ENCODE results near the gene ADAMTS6.

Gene ADAMTS6

DNA sequence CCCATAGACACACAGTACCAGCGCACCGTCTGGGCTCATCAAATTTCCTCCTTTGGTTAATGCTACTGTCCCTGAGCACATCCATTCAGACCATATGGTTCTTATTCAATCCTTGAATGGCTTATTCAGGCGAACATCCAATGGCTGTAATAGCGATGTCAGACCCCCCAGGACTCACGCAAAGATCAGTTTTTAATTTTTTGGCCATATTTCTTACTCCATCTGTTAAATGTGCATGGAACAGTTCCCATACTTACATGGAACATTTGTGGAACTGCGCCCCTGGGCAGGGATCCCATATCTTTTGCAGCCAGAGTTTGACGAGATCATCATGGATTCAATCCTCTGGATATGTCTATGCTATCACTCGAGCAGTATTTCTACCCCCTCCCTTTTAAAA lies 213.2 kb downstream of the ADAMTS6 start:
- no peak for FAIRE-seq
- TF ChIP-seq TAF1 (IDR thresholded peaks at IDR 0.05; ENCODE audit: borderline replicate concordance, low read depth, low read length) (no peak), POLR2A (IDR thresholded peaks at IDR 0.05; ENCODE audit: low read depth, low read length) (no peak)
- DNase-seq (ENCODE audit: insufficient read length) = no peak

DNA sequence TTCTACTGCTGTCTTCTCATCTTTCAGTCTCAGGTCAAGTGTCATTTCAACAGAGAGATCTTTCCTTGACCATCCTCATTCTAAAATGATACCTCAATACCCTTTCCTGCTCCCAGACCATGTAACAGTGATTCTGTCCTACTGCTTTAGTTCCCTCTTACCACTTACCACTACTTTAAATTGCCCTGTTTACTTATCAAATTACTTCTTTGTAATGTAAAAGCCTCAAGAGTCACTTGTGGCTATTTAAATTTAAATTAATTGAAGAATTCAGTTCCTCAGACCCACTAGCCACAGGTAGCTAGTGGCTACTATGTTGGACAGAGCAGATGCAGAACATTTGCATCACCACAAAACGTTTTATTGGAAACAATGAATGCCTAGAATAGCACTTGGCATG lies 217.3 kb downstream of the ADAMTS6 start:
- TF ChIP-seq POLR2AphosphoS5 (IDR thresholded peaks at IDR 0.05; ENCODE audit: low read depth, low read length) (no peak), TAF1 (IDR thresholded peaks at IDR 0.05; ENCODE audit: borderline replicate concordance, low read depth, low read length) (no peak), POLR2A (IDR thresholded peaks at IDR 0.05; ENCODE audit: low read depth, low read length) (no peak)
- DNase-seq (ENCODE audit: insufficient read length) = no peak
- FAIRE-seq = no peak

DNA sequence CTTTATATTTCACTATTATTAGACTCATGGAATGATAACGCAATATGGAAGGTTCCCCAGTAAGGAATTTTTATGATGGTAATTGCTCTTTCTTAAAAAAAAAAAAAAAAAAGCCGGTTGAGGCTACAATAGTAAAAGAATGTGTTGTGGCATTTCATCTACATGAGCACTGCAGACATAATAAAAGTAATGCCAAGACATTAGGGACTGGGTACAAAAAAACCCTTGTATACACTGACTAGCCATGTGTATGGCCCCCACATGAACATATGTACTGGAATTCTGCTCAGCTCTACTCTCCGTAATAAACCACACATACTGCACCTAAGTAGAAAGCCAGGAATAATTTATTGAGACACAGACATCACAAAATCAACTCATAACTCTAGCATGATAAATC lies 218.4 kb downstream of the ADAMTS6 start:
- no peak for DNase-seq (ENCODE audit: insufficient read length)
- no peak for FAIRE-seq
- TF ChIP-seq POLR2A (IDR thresholded peaks at IDR 0.05; ENCODE audit: low read depth, low read length) (no peak), POLR2AphosphoS5 (IDR thresholded peaks at IDR 0.05; ENCODE audit: low read depth, low read length) (no peak), TAF1 (IDR thresholded peaks at IDR 0.05; ENCODE audit: borderline replicate concordance, low read depth, low read length) (no peak)

DNA sequence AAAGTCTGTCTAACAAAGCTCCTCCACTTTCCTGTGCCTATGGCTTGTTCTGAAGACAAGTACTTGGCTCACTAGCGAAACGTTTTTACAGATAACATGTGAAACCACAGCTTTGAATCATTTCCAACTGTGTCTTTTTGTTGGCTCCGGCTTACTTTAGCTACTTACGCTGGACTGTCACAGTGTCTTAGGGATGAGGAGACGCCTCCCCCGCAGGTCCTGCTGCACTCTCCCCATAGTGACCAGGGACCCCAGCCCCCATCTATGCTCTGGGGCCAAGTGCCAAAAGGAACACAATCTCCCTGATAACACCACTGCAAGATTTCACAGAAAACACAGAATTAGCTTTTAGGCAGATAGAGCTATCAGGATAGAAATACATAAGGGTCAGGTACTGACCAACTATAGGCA lies 219.1 kb downstream of the ADAMTS6 start:
- TF ChIP-seq POLR2AphosphoS5 (IDR thresholded peaks at IDR 0.05; ENCODE audit: low read depth, low read length) = no peak
- TF ChIP-seq POLR2A (IDR thresholded peaks at IDR 0.05; ENCODE audit: low read depth, low read length) = no peak
- no peak for TF ChIP-seq TAF1 (IDR thresholded peaks at IDR 0.05; ENCODE audit: borderline replicate concordance, low read depth, low read length)
- FAIRE-seq (peak; percentile 17), DNase-seq (ENCODE audit: insufficient read length) (no peak)

DNA sequence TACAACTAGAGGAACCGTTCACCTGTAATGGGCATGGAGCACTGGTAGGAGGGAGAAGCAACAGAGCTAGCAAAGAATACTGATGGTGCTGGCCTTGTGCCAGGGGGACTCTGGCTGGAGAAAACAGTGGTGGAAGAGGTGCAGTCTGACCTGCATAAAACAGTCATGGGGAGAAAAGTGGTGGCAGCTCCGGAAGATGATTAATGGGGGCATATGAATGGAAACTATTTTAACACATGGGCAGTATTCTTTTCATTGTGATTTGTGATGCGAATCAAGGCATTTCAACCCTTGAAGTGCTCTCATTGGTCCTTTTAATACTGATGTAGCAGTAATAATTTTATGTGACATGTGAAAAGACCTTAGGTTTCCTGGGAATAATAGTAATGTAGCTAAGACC lies 219.6 kb downstream of the ADAMTS6 start:
- TF ChIP-seq POLR2A (IDR thresholded peaks at IDR 0.05; ENCODE audit: low read depth, low read length) (no peak), TAF1 (IDR thresholded peaks at IDR 0.05; ENCODE audit: borderline replicate concordance, low read depth, low read length) (no peak), POLR2AphosphoS5 (IDR thresholded peaks at IDR 0.05; ENCODE audit: low read depth, low read length) (no peak)
- DNase-seq (ENCODE audit: insufficient read length) = no peak
- FAIRE-seq = no peak

DNA sequence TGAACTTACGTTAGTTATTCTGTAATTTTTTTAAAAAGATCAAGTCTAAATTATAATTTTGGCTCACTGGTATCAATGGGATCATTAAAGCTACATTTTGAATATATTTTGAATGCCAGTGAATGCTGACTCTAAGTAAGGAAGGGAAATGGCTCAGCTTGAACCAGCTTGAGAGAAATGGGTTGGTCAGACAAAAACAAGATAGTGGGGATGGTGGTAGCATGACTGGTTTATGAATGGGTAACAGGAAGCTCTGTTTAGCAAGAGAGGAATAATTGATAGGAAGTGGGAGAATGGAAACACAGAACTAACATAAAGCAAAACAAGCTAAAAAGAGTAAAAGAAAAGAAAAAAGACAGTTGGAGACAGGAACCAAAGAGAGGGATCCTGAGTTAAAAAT lies 220.2 kb downstream of the ADAMTS6 start:
- no peak for DNase-seq (ENCODE audit: insufficient read length)
- no peak for FAIRE-seq
- TF ChIP-seq POLR2A (IDR thresholded peaks at IDR 0.05; ENCODE audit: low read depth, low read length) (no peak), TAF1 (IDR thresholded peaks at IDR 0.05; ENCODE audit: borderline replicate concordance, low read depth, low read length) (no peak), POLR2AphosphoS5 (IDR thresholded peaks at IDR 0.05; ENCODE audit: low read depth, low read length) (no peak)

DNA sequence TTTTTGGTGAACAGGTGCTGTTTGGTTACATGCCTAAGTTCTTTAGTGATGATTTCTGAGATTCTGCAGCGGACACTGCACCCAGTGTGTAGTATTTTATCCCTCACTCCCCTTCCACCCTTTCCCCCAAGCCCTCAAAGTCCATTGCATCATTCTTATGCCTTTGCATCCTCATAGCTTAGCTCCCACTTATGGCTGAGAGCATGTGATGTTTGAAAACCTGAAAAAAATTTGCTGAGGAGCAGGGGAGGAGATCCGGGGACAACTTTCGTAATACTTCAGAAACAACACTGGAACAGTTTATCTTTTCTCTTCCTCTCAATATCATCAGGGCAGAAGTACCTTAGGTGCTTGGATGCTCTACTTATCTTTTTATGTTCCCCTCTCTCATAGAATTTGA lies 226.4 kb downstream of the ADAMTS6 start:
- DNase-seq (ENCODE audit: insufficient read length) = no peak
- FAIRE-seq = no peak
- no peak for TF ChIP-seq TAF1 (IDR thresholded peaks at IDR 0.05; ENCODE audit: borderline replicate concordance, low read depth, low read length)
- no peak for TF ChIP-seq POLR2A (IDR thresholded peaks at IDR 0.05; ENCODE audit: low read depth, low read length)
- no peak for TF ChIP-seq POLR2AphosphoS5 (IDR thresholded peaks at IDR 0.05; ENCODE audit: low read depth, low read length)

DNA sequence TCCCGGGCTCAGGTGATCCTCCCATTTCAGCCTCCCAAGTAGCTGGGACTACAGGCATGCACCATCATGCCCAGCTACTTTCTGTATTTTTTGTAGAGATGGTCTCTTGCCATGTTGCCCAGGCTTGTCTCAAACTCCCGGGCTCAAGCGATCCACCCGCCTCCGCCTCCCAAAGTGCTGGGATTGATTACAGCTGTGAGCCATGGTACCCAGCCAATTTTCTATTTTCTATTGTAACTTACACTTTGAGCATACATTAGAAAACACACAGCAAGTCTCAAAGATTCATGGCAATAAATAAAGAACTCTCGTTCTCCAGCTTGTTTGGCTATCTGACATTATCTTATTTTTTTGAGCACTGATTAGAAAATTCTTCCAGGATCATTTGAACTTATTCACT lies 228.7 kb downstream of the ADAMTS6 start:
- DNase-seq (ENCODE audit: insufficient read length) = no peak
- FAIRE-seq = no peak
- TF ChIP-seq POLR2A (IDR thresholded peaks at IDR 0.05; ENCODE audit: low read depth, low read length) (no peak), POLR2AphosphoS5 (IDR thresholded peaks at IDR 0.05; ENCODE audit: low read depth, low read length) (no peak), TAF1 (IDR thresholded peaks at IDR 0.05; ENCODE audit: borderline replicate concordance, low read depth, low read length) (no peak)

DNA sequence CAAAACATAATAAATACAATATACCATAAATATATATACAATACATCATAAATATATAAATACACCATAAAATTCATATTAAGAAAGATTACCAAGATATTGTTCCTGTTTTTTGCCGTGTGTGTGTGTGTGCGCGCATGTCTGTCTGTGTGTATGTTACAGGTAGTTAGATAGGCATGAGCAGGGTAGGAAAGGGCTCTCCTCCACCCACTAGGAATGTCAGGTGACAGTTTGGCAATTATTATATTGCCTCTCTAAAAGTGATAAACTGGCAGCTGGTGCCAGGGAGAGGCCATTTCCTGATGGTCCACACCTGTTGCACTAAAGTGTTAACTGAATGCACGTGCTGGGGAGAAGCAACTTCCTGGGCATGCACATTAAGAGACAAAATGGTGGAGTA lies 232.8 kb downstream of the ADAMTS6 start:
- DNase-seq (ENCODE audit: insufficient read length) = no peak
- no peak for FAIRE-seq
- no peak for TF ChIP-seq POLR2AphosphoS5 (IDR thresholded peaks at IDR 0.05; ENCODE audit: low read depth, low read length)
- no peak for TF ChIP-seq POLR2A (IDR thresholded peaks at IDR 0.05; ENCODE audit: low read depth, low read length)
- no peak for TF ChIP-seq TAF1 (IDR thresholded peaks at IDR 0.05; ENCODE audit: borderline replicate concordance, low read depth, low read length)

DNA sequence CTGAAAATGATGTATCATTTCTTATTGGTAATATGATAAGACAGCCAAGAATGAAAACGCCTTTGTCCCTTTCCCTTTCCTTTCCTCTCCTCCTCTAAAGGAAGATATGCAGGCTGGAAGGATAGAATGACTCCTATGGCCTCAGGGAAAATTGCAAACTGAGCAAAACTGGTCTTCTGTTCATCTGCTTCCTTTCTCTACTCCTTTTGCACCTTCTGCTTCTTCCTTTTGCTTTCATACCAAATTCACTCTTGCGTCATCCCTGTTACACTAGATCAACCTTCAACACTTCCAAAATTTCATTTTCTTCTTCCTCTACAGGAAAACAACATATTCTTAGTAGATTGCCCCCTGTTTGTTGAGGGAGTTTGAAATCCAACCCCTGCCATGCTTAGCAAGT lies 234.1 kb downstream of the ADAMTS6 start:
- no peak for FAIRE-seq
- TF ChIP-seq POLR2AphosphoS5 (IDR thresholded peaks at IDR 0.05; ENCODE audit: low read depth, low read length) (no peak), POLR2A (IDR thresholded peaks at IDR 0.05; ENCODE audit: low read depth, low read length) (no peak), TAF1 (IDR thresholded peaks at IDR 0.05; ENCODE audit: borderline replicate concordance, low read depth, low read length) (no peak)
- no peak for DNase-seq (ENCODE audit: insufficient read length)

DNA sequence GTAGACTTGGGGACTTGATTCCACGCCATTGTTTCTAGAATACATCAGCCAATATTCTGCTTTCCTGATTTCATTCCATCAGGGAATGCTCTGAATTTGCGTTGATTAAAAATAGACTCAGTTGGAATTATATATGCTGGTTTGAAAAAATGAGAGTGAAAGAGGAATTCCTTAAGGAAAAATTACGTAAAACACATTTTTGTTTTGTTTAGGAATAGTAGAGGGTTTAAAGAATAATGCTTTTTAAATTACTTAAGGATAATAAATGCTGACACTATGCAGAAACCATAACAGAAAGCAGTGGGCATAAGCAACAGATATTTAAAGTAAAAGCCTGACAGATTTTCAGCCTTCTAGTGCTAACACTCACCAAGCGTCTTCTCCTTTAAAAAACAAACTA lies 235.0 kb downstream of the ADAMTS6 start:
- FAIRE-seq = no peak
- TF ChIP-seq TAF1 (IDR thresholded peaks at IDR 0.05; ENCODE audit: borderline replicate concordance, low read depth, low read length) (no peak), POLR2A (IDR thresholded peaks at IDR 0.05; ENCODE audit: low read depth, low read length) (no peak), POLR2AphosphoS5 (IDR thresholded peaks at IDR 0.05; ENCODE audit: low read depth, low read length) (no peak)
- no peak for DNase-seq (ENCODE audit: insufficient read length)

DNA sequence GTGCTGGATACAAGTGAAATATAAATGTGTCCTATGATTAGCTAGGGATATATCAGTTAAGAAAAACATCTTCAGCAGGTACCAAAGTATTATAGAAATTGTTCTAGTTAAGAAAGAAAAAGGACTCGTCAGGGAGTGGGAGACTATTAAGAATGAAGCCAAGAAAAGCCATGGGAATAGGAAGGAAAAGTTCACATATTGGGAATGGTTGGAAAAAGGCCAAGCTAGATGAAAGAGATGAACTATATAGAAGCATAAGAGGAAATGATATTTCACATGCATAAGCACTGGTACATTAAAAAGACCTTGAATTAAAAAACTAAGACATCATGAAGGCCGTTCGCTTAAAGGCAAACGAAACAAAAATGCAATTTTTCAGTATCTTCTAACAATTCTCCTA lies 237.7 kb downstream of the ADAMTS6 start:
- TF ChIP-seq POLR2A (IDR thresholded peaks at IDR 0.05; ENCODE audit: low read depth, low read length) (no peak), TAF1 (IDR thresholded peaks at IDR 0.05; ENCODE audit: borderline replicate concordance, low read depth, low read length) (no peak), POLR2AphosphoS5 (IDR thresholded peaks at IDR 0.05; ENCODE audit: low read depth, low read length) (no peak)
- FAIRE-seq (no peak), DNase-seq (ENCODE audit: insufficient read length) (no peak)

DNA sequence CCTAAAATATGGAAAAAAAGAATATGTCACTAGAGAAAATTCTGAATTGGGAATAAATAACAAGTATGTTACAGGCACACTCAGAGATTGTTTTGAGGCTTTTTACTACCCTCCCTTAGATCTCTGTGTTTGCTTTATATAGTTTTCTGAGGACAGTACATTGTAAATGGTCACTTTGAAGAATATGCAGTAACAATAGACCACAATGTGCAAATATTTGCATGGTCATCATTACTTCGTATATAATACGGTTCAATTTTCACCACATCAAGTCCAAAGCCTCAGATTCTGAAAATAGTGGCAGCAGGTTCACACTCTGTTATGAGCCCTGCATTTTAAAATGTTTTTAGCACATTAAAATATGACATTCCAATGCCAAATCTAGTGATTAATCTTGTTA lies 238.6 kb downstream of the ADAMTS6 start:
- FAIRE-seq (no peak), DNase-seq (ENCODE audit: insufficient read length) (no peak)
- no peak for TF ChIP-seq TAF1 (IDR thresholded peaks at IDR 0.05; ENCODE audit: borderline replicate concordance, low read depth, low read length)
- TF ChIP-seq POLR2AphosphoS5 (IDR thresholded peaks at IDR 0.05; ENCODE audit: low read depth, low read length) = no peak
- TF ChIP-seq POLR2A (IDR thresholded peaks at IDR 0.05; ENCODE audit: low read depth, low read length) = no peak

Measured in GM12892 (cell line).